NCI-H526 treated with DMSO at 0.1 percent for 48 hours (cell line): Measurements from ENCODE around the gene PHF14.
"Not testable (repeated sequence)": the region's sequence is repeated elsewhere in the genome, so short reads cannot be mapped to it uniquely, and the experiment has no call there.

Source experiments
- DNase-seq: peaks from one replicate; lab custom pipeline; 2025; lab: John Stamatoyannopoulos, UW

Gene PHF14

GRCh38 chr7:10973061-10973941 lies at the start of gene PHF14:
Gene PHF14 (plus strand): TSS chr7:10973872. CDS start chr7:10974324, 452 bp downstream.
- peak; percentile 94 for DNase-seq

DNA sequence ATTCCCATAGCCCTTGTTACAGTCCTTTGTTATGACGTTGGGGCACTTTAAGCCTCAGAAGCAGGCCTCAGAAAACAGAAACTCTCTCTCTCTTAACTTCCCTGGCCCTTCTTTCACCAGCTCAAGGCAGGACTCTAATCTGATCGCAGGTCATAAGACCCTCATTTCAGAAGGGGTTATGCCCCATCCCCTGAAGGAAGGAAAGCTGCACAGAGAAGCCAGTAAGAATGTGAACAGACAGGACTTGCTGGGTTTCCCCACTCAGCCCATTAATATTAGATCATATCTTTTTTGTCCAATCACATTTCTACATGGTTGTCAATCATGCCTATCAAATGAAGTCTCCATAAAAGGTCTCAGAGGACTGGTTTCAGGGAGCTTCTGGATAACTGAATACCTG lies 49.3 kb upstream of the PHF14 start:
- DNase-seq = no peak

GRCh38 chr7:10928203-10928602 lies 45.5 kb upstream of the PHF14 start:
- DNase-seq = not testable (repeated sequence)

DNA sequence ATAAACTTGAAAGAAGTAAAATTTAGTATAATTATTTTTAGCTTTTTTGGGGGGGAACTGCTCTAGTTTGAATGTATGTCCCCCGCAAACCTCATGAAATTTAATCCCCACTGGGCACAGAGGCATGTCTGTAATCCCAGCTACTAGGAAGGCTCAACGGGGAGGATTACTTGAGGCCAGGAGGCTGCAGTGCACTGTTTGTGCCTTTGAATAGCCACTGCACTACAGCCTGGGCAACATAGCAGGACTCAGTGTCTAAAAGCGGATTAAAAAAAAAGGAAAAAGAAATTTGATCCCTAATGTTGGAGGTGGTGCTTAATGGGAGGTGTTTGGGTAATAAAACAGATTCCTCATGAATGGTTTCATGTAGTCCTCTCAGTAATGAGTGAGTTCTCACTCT lies 43.1 kb upstream of the PHF14 start:
- DNase-seq = no peak

DNA sequence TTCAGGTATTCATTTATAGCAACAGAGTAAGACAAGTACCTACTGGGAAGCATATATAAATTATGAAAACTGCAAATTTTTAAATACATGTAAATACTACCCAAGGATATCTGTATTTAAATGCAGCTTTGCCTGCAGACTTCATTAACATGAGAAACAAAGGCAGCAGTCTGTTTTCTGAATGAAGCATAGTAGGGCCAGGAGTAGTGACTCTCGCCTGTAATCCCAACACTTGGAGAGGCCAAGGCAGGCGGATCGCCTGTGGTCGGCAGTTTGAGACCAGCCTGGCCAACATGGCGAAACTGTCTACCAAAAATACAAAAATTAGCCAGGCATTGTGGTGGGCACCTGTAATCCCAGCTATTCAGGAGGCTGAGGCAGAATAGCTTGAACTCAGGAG lies 42.5 kb upstream of the PHF14 start:
- DNase-seq = no peak

DNA sequence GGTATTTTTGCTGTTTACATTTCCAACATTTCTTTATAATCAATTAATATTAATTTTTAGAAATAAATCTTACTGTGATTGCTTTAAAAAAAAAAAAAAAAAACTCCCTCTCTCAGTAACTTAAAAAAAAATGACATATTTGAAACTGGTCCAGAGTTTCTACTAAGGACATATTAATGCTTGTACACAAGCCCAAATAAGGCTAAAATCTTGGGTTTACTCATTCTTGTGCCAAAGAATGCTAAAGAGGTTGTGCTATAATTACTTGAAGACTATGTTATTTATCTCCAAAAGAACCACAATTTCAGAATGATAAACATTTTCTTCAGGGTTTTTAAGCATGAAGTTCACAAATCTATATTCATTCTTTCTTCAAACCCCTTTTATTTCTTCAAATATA lies 39.4 kb upstream of the PHF14 start:
- DNase-seq = no peak

GRCh38 chr7:10939237-10939910 lies 34.3 kb upstream of the PHF14 start:
- DNase-seq = no peak

- peak; percentile 95 for DNase-seq
These were observed 33.6 kb upstream of the PHF14 start for GRCh38 chr7:10939911-10940703.

GRCh38 chr7:10940704-10941355 lies 32.8 kb upstream of the PHF14 start:
- peak; percentile 63 for DNase-seq

GRCh38 chr7:10950494-10950893 lies 23.2 kb upstream of the PHF14 start:
- DNase-seq = peak; percentile 89

DNA sequence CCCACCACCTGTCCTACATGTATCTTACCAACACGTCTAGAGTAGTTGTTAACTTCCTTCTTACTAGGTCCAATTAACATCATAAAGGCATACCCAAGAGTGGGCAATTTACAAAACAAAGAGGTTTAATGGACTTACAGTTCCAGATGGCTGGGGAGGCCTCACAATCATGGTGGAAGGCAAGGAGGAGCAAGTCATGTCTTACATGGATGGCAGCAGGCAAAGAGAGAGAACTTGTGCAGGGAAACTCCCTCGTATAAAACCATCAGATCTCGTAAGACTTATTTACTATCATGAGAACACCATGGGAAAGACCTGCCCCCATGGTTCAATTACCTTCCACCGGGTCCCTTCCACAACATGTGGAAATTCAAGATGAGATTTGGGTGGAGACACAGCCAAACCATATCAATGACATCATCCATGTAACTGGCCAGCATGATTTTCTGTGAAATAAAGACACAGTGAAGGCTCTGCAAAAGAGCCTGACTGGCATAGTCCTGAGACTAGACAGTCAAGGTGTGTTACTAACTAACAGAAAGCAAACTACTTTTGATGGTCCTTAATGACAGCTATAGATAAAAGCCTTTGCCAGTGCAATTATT lies 22.6 kb upstream of the PHF14 start:
- DNase-seq = not testable (repeated sequence)

- no peak for DNase-seq
These were observed 21.1 kb upstream of the PHF14 start for GRCh38 chr7:10952588-10952987.

GRCh38 chr7:10953078-10953750 lies 20.5 kb upstream of the PHF14 start:
- peak; percentile 23 for DNase-seq

DNA sequence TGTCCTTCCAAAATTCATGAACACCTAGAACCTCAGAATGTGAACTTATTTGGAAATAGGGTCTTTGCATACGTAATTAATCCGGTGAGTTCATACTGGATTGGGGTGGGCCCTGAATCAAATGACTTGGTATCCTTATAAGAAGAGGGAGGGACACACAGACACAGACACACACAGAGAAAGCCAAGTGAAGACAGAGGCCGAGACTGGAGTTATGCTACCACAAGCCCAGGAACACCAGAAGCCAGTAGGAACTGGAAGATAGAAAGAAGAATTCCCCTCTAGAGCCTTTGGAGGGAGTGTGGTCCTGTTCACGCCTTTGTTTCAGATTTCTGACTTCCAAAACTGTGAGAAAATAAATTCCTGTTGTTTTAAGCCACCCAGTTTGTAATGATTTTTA lies 17.1 kb upstream of the PHF14 start:
- DNase-seq = no peak

DNA sequence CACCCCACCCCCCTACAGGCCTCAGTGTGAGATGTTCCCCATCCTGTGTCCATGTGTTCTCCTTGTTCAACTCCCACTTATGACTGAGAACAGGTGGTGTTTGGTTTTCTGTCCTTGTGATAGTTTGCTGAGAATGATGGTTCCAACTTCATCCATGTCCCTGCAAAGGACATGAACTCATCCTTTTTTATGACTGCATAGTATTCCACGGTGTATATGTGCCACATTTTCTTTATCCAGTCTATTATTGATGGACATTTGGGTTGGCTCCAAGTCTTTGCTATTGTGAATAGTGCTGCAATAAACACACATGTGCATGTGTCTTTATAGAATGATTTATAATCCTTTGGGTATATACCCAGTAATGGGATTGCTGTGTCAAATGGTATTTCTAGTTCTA lies 13.4 kb upstream of the PHF14 start:
- DNase-seq = not testable (repeated sequence)

DNA sequence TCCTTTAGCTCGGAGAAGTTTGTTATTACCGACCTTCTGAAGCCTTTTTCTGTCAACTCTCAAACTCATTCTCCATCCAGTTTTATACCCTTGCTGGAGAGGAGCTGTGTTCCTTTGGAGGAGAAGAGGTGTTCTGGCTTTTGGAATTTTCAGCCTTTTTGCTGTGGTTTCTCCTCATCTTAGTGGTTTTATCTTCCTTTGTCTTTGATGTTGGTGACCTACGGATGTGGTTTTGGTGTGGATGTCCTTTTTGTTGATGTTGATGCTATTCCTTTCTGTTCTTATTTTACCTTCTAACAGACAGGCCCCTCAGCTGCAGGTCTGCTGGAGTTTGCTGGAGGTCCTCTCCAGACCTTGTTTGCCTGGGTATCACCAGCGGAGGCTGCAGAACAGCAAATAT lies 8.7 kb upstream of the PHF14 start:
- not testable (repeated sequence) for DNase-seq

DNA sequence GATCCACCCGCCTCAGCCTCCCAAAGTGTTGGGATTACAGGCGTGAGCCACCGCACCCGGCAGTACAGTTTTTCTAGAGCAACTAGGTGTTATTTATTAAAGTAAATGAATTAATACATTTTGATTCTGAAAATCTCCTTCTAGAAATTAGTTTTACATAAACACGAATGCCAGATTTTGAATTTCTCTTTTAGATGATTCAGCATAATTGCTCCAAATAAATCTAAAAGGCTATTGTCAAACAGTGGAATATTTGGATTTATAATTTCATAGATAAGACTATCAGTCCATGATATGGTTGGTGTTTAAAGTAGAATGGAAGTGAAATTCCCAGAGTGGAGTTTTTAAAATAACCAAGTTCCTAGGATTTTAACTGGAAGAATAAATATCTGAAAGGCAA lies 1.5 kb upstream of the PHF14 start:
- DNase-seq = no peak

GRCh38 chr7:10973942-10974911 lies 555 bp downstream of the PHF14 start:
- DNase-seq = no peak

- DNase-seq = no peak
These were observed 3.4 kb downstream of the PHF14 start for GRCh38 chr7:10977113-10977512.

DNA sequence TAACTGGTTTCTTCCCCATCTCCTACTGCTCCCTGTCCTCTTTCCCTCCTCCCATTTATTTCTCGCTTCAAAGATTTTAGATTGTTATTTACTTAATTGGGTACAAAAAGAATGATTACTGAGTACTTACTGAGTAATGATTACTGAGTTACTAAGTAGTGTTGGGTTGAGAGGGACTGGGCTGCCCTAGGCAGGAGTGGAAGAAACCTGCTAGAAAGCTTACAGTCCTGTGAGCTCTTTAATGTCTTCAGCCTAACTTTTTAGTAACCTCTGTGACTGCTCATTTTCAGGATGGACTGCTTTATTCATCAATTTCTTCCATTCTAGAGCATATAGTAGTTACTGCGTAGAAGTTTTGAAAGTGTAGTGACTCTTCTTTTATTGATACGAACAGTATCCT lies 7.6 kb downstream of the PHF14 start:
- no peak for DNase-seq
